Central memory CD8-positive, alpha-beta T cell (primary cell): ENCODE data around the gene STRN4.
"Not testable (repeated sequence)": the region's sequence is repeated elsewhere in the genome, so short reads cannot be mapped to it uniquely, and the experiment has no call there.

Source experiments
- ATAC-seq: fragments of 150-1000 bp; cut with Tn5 transposase; replicated peaks from 2 replicates; pipeline ENCODE4 v1.10.0; 2022; ENCODE audit warnings: mild to moderate bottlenecking, moderate FRiP score, moderate number of reproducible peaks; ENCODE audit not compliant: poor library complexity, severe bottlenecking; ENCODE audit errors: extremely low read depth
- DNase-seq, 2 donors: peaks; one replicate each; pipeline ENCODE4 v3.0.0; 2021; ENCODE audit warnings: low spot score in 2 of 2
- H3K27ac Mint-ChIP-seq: one replicate; pipeline ENCODE4 v1.8.0; 2022; ENCODE audit warnings: low read depth, mild to moderate bottlenecking, moderate library complexity, mixed read lengths
- H3K27me3 Mint-ChIP-seq: one replicate; pipeline ENCODE4 v1.8.0; 2022; ENCODE audit warnings: mixed read lengths
- H3K36me3 Mint-ChIP-seq: one replicate; pipeline ENCODE4 v1.8.0; 2022; ENCODE audit warnings: mild to moderate bottlenecking, moderate library complexity, mixed read lengths; ENCODE audit not compliant: insufficient read depth
- H3K4me1 Mint-ChIP-seq: one replicate; pipeline ENCODE4 v1.8.0; 2022; ENCODE audit warnings: mixed read lengths
- H3K4me3 Mint-ChIP-seq: one replicate; pipeline ENCODE4 v1.8.0; 2022; ENCODE audit warnings: mild to moderate bottlenecking, moderate library complexity, mixed read lengths
- H3K9me3 Mint-ChIP-seq: one replicate; pipeline ENCODE4 v1.8.0; 2022; ENCODE audit warnings: mixed read lengths

STRN4 gene

GRCh38 chr19:46783670-46784069 is 37.4 kb upstream of the STRN4 start:
- ATAC-seq (no peak), DNase-seq (no peak)
- Mint-ChIP-seq H3K27ac (peak overlapping the region; percentile 96), H3K4me1 (peaks cover 51% of the 10 kb centered on the region), H3K9me3 (no peaks in the 10 kb centered on the region), H3K4me3 (peak overlapping the region; percentile 96), H3K27me3 (no peaks in the 10 kb centered on the region), H3K36me3 (peaks cover 48% of the 10 kb centered on the region)

- Mint-ChIP-seq H3K27me3 (no peaks in the 10 kb centered on the region), H3K27ac (peak overlapping the region; percentile 96), H3K4me3 (peak overlapping the region; percentile 96), H3K9me3 (no peaks in the 10 kb centered on the region), H3K36me3 (peaks cover 46% of the 10 kb centered on the region), H3K4me1 (peaks cover 51% of the 10 kb centered on the region)
- ATAC-seq (no peak), DNase-seq (no peak)
Observed at GRCh38 chr19:46782355-46783019, 36.2 kb upstream of the STRN4 start.

- not testable (repeated sequence) for H3K4me1 Mint-ChIP-seq, H3K4me3 Mint-ChIP-seq, H3K27ac Mint-ChIP-seq, ATAC-seq, DNase-seq, H3K27me3 Mint-ChIP-seq, H3K9me3 Mint-ChIP-seq
- peaks cover 50% of the 10 kb centered on the region for H3K36me3 Mint-ChIP-seq
Observed at GRCh38 chr19:46777956-46778645, 31.9 kb upstream of the STRN4 start.

GRCh38 chr19:46776927-46777911 is 31.0 kb upstream of the STRN4 start:
- no peak overlapping the region for H3K27ac Mint-ChIP-seq
- DNase-seq (no peak), ATAC-seq (no peak)
- no peak overlapping the region for H3K4me3 Mint-ChIP-seq
- H3K4me1 Mint-ChIP-seq = no peaks in the 10 kb centered on the region
- peaks cover 41% of the 10 kb centered on the region for H3K36me3 Mint-ChIP-seq
- no peaks in the 10 kb centered on the region for H3K9me3 Mint-ChIP-seq
- no peaks in the 10 kb centered on the region for H3K27me3 Mint-ChIP-seq

- Mint-ChIP-seq H3K27ac (no peak overlapping the region), H3K9me3 (no peaks in the 10 kb centered on the region), H3K4me3 (no peak overlapping the region), H3K36me3 (peaks cover 32% of the 10 kb centered on the region), H3K27me3 (no peaks in the 10 kb centered on the region), H3K4me1 (no peaks in the 10 kb centered on the region)
- DNase-seq = no peak
- no peak for ATAC-seq
Observed at GRCh38 chr19:46775642-46776258, 29.5 kb upstream of the STRN4 start.

GRCh38 chr19:46773018-46773399 is 26.8 kb upstream of the STRN4 start:
- Mint-ChIP-seq H3K36me3 (peaks cover 26% of the 10 kb centered on the region), H3K4me1 (no peaks in the 10 kb centered on the region), H3K4me3 (no peak overlapping the region), H3K9me3 (no peaks in the 10 kb centered on the region), H3K27me3 (no peaks in the 10 kb centered on the region), H3K27ac (no peak overlapping the region)
- DNase-seq (no peak), ATAC-seq (no peak)

GRCh38 chr19:46772170-46773017 is 26.1 kb upstream of the STRN4 start:
- ATAC-seq (no peak), DNase-seq (no peak)
- Mint-ChIP-seq H3K4me3 (no peak overlapping the region), H3K27ac (no peak overlapping the region), H3K9me3 (no peaks in the 10 kb centered on the region), H3K27me3 (no peaks in the 10 kb centered on the region), H3K4me1 (no peaks in the 10 kb centered on the region), H3K36me3 (peaks cover 22% of the 10 kb centered on the region)

GRCh38 chr19:46768746-46769145 is 22.5 kb upstream of the STRN4 start:
- not testable (repeated sequence) for H3K27me3 Mint-ChIP-seq, ATAC-seq, H3K36me3 Mint-ChIP-seq, H3K9me3 Mint-ChIP-seq, H3K4me3 Mint-ChIP-seq, DNase-seq, H3K4me1 Mint-ChIP-seq, H3K27ac Mint-ChIP-seq

GRCh38 chr19:46766569-46767317 is 20.5 kb upstream of the STRN4 start:
- H3K36me3 Mint-ChIP-seq = peaks cover 2% of the 10 kb centered on the region
- H3K4me3 Mint-ChIP-seq = no peak overlapping the region
- no peaks in the 10 kb centered on the region for H3K27me3 Mint-ChIP-seq
- no peak overlapping the region for H3K27ac Mint-ChIP-seq
- H3K9me3 Mint-ChIP-seq = no peaks in the 10 kb centered on the region
- peaks cover 6% of the 10 kb centered on the region for H3K4me1 Mint-ChIP-seq
- ATAC-seq = peak; percentile 67
- no peak for DNase-seq

GRCh38 chr19:46764817-46765291 is 18.6 kb upstream of the STRN4 start:
- DNase-seq = no peak
- Mint-ChIP-seq H3K27ac (no peak overlapping the region), H3K27me3 (no peaks in the 10 kb centered on the region), H3K9me3 (no peaks in the 10 kb centered on the region), H3K4me1 (peaks cover 6% of the 10 kb centered on the region), H3K36me3 (peaks cover 4% of the 10 kb centered on the region), H3K4me3 (no peak overlapping the region)
- ATAC-seq = no peak

GRCh38 chr19:46762245-46762890 is 16.1 kb upstream of the STRN4 start:
- DNase-seq (no peak), ATAC-seq (no peak)
- H3K27ac Mint-ChIP-seq = no peak overlapping the region
- H3K27me3 Mint-ChIP-seq = no peaks in the 10 kb centered on the region
- H3K36me3 Mint-ChIP-seq = peaks cover 4% of the 10 kb centered on the region
- peaks cover 11% of the 10 kb centered on the region for H3K4me1 Mint-ChIP-seq
- no peaks in the 10 kb centered on the region for H3K9me3 Mint-ChIP-seq
- H3K4me3 Mint-ChIP-seq = no peak overlapping the region
